DND-41 (cell line): ENCODE data around the gene CCNY.

Source experiments
- ATAC-seq: fragments of 200-7000 bp; cut with Tn5 transposase; 3 replicates; pipeline ENCODE4 v1.9.1; 2021; ENCODE audit warnings: low read depth; ENCODE audit not compliant: insufficient read depth
- DNase-seq: peaks from one replicate; pipeline ENCODE4 v3.0.0-alpha.2; 2020
- H2AFZ ChIP-seq: 2 replicates; pipeline ENCODE4 v1.6.0; 2012; ENCODE audit warnings: low read depth, low read length
- H3K27ac ChIP-seq: 2 replicates; pipeline ENCODE4 v1.5.1; 2012; ENCODE audit warnings: low read length, inconsistent platforms
- H3K27me3 ChIP-seq: fragments of 200-600 bp; sonication (generic); 2 replicates; pipeline ENCODE4 v1.6.0; 2012; ENCODE audit warnings: low read length, mild to moderate bottlenecking, inconsistent platforms; ENCODE audit not compliant: insufficient read depth, poor library complexity
- H3K36me3 ChIP-seq: 2 replicates; pipeline ENCODE4 v1.5.1; 2012; ENCODE audit warnings: low read length, inconsistent platforms; ENCODE audit not compliant: insufficient read depth
- H3K4me1 ChIP-seq: 2 replicates; pipeline ENCODE4 v1.5.1; 2012; ENCODE audit warnings: mild to moderate bottlenecking, low read length; ENCODE audit not compliant: insufficient read depth
- H3K4me2 ChIP-seq: 2 replicates; pipeline ENCODE4 v1.6.0; 2012; ENCODE audit warnings: mild to moderate bottlenecking, moderate library complexity, low read length, inconsistent platforms; ENCODE audit not compliant: insufficient read depth
- H3K4me3 ChIP-seq, 2 experiments: fragments of 200-600 bp in 1 of 2; shearing (Covaris generic) in 1 of 2; 2 replicates each; pipeline ENCODE4 v1.5.1; 2012 to 2016; ENCODE audit warnings: inconsistent platforms in 2 of 2, low read length in 2 of 2, mild to moderate bottlenecking in 2 of 2, low read depth in 1 of 2, moderate library complexity in 1 of 2
- H3K79me2 ChIP-seq: 2 replicates; pipeline ENCODE4 v1.6.0; 2012; ENCODE audit warnings: low read length, inconsistent platforms; ENCODE audit not compliant: insufficient read depth
- H3K9ac ChIP-seq: 2 replicates; pipeline ENCODE4 v1.6.0; 2012; ENCODE audit warnings: low read depth, mild to moderate bottlenecking, inconsistent platforms, low read length, moderate library complexity
- H3K9me3 ChIP-seq: 2 replicates; pipeline ENCODE4 v1.5.1; 2012; ENCODE audit warnings: low read length, moderate library complexity, mild to moderate bottlenecking, inconsistent platforms; ENCODE audit not compliant: insufficient read depth, severe bottlenecking
- H4K20me1 ChIP-seq: 2 replicates; pipeline ENCODE4 v1.6.0; 2012; ENCODE audit warnings: low read length; ENCODE audit not compliant: insufficient read depth
- EZH2 ChIP-seq: IDR thresholded peaks from 3 replicates; pipeline ENCODE4 v1.6.1; 2012; ENCODE audit warnings: borderline replicate concordance, low read depth, mild to moderate bottlenecking, moderate library complexity, low read length, inconsistent platforms; ENCODE audit not compliant: severe bottlenecking
- TF ChIP-seq, protein P1 (sequence below): IDR thresholded peaks from 2 replicates; pipeline ENCODE4 v1.5.1; 2012; ENCODE audit warnings: borderline replicate concordance, low read length, moderate library complexity, mild to moderate bottlenecking; ENCODE audit not compliant: poor library complexity, severe bottlenecking; ENCODE audit errors: extremely low read depth

Gene CCNY

DNA sequence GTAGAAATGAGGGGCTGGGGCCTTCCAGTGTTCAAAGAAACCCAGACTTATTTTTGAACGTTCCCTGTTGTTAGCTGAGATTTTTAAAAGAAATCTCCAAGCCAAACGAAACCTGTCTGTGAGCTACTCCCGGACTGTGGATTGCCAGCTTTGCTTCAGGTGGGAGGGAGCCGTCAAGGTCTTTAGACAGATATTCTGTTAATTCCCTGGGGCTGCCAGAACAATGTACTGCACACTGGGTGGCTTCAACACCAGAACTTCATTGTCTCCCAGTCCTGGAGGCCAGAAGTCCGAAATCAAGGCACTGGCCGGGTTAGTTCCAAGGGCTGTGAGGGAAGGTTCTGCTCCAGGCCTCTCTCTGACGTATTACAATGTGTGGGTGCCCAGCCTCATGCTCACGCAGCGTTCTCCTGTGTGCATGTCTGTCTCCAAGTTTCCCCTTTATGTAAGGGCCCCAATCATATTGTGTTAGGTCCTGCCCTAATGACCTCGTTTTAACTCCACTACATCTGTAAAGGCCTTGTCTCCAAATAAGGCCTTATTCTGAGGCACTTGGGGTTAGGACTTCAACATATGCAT lies 208.9 kb downstream of the CCNY start:
- Histone ChIP-seq H3K4me2 (no peak overlapping the region), H3K4me1 (no peaks in the 10 kb centered on the region), H3K36me3 (peaks cover 48% of the 10 kb centered on the region), H3K9ac (no peak overlapping the region), H3K27ac (no peak overlapping the region), H2AFZ (no peak overlapping the region), H4K20me1 (peaks cover 5% of the 10 kb centered on the region; the same call in 1 of the 2 replicates), H3K79me2 (no peaks in the 10 kb centered on the region; the same call in 1 of the 2 replicates), H3K27me3 (no peaks in the 10 kb centered on the region), H3K9me3 (no peaks in the 10 kb centered on the region), H3K4me3 (no peak overlapping the region)
- ATAC-seq: no peak
- TF ChIP-seq, protein P1, sequence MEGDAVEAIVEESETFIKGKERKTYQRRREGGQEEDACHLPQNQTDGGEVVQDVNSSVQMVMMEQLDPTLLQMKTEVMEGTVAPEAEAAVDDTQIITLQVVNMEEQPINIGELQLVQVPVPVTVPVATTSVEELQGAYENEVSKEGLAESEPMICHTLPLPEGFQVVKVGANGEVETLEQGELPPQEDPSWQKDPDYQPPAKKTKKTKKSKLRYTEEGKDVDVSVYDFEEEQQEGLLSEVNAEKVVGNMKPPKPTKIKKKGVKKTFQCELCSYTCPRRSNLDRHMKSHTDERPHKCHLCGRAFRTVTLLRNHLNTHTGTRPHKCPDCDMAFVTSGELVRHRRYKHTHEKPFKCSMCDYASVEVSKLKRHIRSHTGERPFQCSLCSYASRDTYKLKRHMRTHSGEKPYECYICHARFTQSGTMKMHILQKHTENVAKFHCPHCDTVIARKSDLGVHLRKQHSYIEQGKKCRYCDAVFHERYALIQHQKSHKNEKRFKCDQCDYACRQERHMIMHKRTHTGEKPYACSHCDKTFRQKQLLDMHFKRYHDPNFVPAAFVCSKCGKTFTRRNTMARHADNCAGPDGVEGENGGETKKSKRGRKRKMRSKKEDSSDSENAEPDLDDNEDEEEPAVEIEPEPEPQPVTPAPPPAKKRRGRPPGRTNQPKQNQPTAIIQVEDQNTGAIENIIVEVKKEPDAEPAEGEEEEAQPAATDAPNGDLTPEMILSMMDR: no peak
- no peak for TF ChIP-seq EZH2
- DNase-seq: no peak

- Histone ChIP-seq H3K27ac (no peak overlapping the region), H3K9ac (no peak overlapping the region), H3K79me2 (no peaks in the 10 kb centered on the region; the same call in 1 of the 2 replicates), H3K4me3 (no peak overlapping the region), H3K36me3 (peaks cover 50% of the 10 kb centered on the region), H3K27me3 (no peaks in the 10 kb centered on the region), H3K4me2 (no peak overlapping the region), H3K4me1 (no peaks in the 10 kb centered on the region), H2AFZ (no peak overlapping the region), H3K9me3 (no peaks in the 10 kb centered on the region), H4K20me1 (peaks cover 5% of the 10 kb centered on the region; the same call in 1 of the 2 replicates)
- TF ChIP-seq EZH2: no peak
- TF ChIP-seq, protein P1: no peak
- DNase-seq (no peak), ATAC-seq (no peak)
Measured at GRCh38 chr10:35545878-35546590, 209.7 kb downstream of the CCNY start.

GRCh38 chr10:35546824-35547225 lies 210.5 kb downstream of the CCNY start:
- Histone ChIP-seq H3K79me2 (no peaks in the 10 kb centered on the region; the same call in 1 of the 2 replicates), H3K27ac (no peak overlapping the region), H3K4me1 (no peaks in the 10 kb centered on the region), H3K27me3 (no peaks in the 10 kb centered on the region), H3K36me3 (peaks cover 47% of the 10 kb centered on the region), H3K4me2 (no peak overlapping the region), H3K9me3 (no peaks in the 10 kb centered on the region), H3K9ac (no peak overlapping the region), H4K20me1 (peaks cover 5% of the 10 kb centered on the region; the same call in 1 of the 2 replicates), H2AFZ (no peak overlapping the region), H3K4me3 (no peak overlapping the region)
- ATAC-seq (no peak), DNase-seq (no peak)
- no peak for TF ChIP-seq EZH2
- TF ChIP-seq, protein P1: no peak
